WTC11 (cell line): ENCODE data around the gene DEPDC5.

Experiments used
- CREM ChIP-seq: sonication (generic); formaldehyde crosslinking; IDR thresholded peaks from 2 replicates; pipeline ENCODE4 v1.8.1; 2022; ENCODE audit warnings: mild to moderate bottlenecking, missing genetic modification reagents, moderate library complexity
- FOXK1 ChIP-seq: sonication (generic); formaldehyde crosslinking; IDR thresholded peaks from 2 replicates; pipeline ENCODE4 v1.8.0; 2022; ENCODE audit warnings: mild to moderate bottlenecking, moderate library complexity, missing genetic modification reagents
- GTF2I ChIP-seq: fragments of 250-450 bp; sonication (Bioruptor Pico); conservative IDR thresholded peaks from 2 replicates; pipeline ENCODE4 v1.4.0; 2021; ENCODE audit warnings: mild to moderate bottlenecking
- NFYB ChIP-seq: sonication (generic); formaldehyde crosslinking; conservative IDR thresholded peaks from 2 replicates; pipeline ENCODE4 v1.8.0; 2022; ENCODE audit warnings: low read depth, missing genetic modification reagents
- TEAD1 ChIP-seq: sonication (generic); formaldehyde crosslinking; IDR thresholded peaks from 2 replicates; pipeline ENCODE4 v1.8.0; 2022; ENCODE audit warnings: mild to moderate bottlenecking, missing genetic modification reagents
- TEAD4 ChIP-seq: sonication (generic); formaldehyde crosslinking; IDR thresholded peaks from 2 replicates; pipeline ENCODE4 v1.8.0; 2022; ENCODE audit warnings: mild to moderate bottlenecking, missing genetic modification reagents
- USF2 ChIP-seq: sonication (generic); formaldehyde crosslinking; IDR thresholded peaks from 2 replicates; pipeline ENCODE4 v1.8.1; 2023; ENCODE audit warnings: mild to moderate bottlenecking, missing genetic modification reagents, moderate library complexity
- ZBTB43 ChIP-seq: sonication (generic); formaldehyde crosslinking; IDR thresholded peaks from 2 replicates; pipeline ENCODE4 v1.8.1; 2023; ENCODE audit warnings: mild to moderate bottlenecking, missing genetic modification reagents
- ZNF423 ChIP-seq: fragments of 250-450 bp; sonication (Bioruptor Pico); IDR thresholded peaks from 2 replicates; pipeline ENCODE4 v2.1.2; 2022; ENCODE audit warnings: mild to moderate bottlenecking, moderate library complexity
- TF ChIP-seq, protein P1 (sequence below): sonication (generic); formaldehyde crosslinking; IDR thresholded peaks from 2 replicates; pipeline ENCODE4 v1.8.0; 2022; ENCODE audit warnings: mild to moderate bottlenecking, missing genetic modification reagents
- TF ChIP-seq, protein P2 (sequence below): fragments of 200-600 bp; IDR thresholded peaks from 2 replicates; pipeline ENCODE4 v1.8.0; 2022; ENCODE audit warnings: antibody characterized with exemption
- TF ChIP-seq, protein P3 (sequence below): sonication (generic); formaldehyde crosslinking; conservative IDR thresholded peaks from 2 replicates; pipeline ENCODE4 v1.8.1; 2022; ENCODE audit warnings: mild to moderate bottlenecking, missing genetic modification reagents

DNA sequence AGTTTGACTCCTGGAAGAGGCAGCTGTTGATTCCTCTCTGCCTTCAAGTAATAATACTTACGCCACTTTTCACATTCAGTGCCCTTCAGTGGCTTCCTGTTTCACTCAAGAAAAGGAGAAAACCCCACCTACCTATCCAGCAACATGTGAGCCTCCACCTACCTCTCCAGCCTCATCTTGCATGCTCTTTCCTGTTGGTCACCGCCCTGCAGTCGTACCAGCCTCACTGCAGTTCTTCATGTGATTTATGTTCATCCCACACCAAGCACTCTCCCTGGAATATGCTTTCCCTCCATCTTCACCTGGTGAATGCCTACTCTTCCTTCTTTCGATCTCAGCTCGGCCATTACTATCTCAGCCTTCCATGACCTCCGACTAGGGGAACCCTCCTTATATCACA is 168.7 kb downstream of the DEPDC5 start:
- TF ChIP-seq GTF2I (CRISPR knock-in tag) = no peak
- TF ChIP-seq, protein P1, sequence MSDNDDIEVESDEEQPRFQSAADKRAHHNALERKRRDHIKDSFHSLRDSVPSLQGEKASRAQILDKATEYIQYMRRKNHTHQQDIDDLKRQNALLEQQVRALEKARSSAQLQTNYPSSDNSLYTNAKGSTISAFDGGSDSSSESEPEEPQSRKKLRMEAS (CRISPR knock-in tag) = no peak
- no peak for TF ChIP-seq TEAD4 (CRISPR knock-in tag)
- TF ChIP-seq CREM (CRISPR knock-in tag) = no peak
- no peak for TF ChIP-seq ZNF423
- no peak for TF ChIP-seq FOXK1 (CRISPR knock-in tag)
- TF ChIP-seq NFYB (CRISPR knock-in tag) = no peak
- TF ChIP-seq, protein P2, sequence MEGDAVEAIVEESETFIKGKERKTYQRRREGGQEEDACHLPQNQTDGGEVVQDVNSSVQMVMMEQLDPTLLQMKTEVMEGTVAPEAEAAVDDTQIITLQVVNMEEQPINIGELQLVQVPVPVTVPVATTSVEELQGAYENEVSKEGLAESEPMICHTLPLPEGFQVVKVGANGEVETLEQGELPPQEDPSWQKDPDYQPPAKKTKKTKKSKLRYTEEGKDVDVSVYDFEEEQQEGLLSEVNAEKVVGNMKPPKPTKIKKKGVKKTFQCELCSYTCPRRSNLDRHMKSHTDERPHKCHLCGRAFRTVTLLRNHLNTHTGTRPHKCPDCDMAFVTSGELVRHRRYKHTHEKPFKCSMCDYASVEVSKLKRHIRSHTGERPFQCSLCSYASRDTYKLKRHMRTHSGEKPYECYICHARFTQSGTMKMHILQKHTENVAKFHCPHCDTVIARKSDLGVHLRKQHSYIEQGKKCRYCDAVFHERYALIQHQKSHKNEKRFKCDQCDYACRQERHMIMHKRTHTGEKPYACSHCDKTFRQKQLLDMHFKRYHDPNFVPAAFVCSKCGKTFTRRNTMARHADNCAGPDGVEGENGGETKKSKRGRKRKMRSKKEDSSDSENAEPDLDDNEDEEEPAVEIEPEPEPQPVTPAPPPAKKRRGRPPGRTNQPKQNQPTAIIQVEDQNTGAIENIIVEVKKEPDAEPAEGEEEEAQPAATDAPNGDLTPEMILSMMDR = no peak
- no peak for TF ChIP-seq USF2 (CRISPR knock-in tag)
- no peak for TF ChIP-seq TEAD1
- TF ChIP-seq, protein P3, sequence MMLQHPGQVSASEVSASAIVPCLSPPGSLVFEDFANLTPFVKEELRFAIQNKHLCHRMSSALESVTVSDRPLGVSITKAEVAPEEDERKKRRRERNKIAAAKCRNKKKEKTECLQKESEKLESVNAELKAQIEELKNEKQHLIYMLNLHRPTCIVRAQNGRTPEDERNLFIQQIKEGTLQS (CRISPR knock-in tag) = no peak
- TF ChIP-seq ZBTB43 (CRISPR knock-in tag) = no peak
